Endothelial cell of umbilical vein (primary cell): Measurements from ENCODE around the gene OPCML. TPM values are rescaled to one million over a fixed set of nuclear protein-coding genes. Genes with fewer than 3 reads are reported as not detected.

Experiments used
- BruUV-seq: library from RNA; stranded (reverse); fragments of 400-500 nt; replicated peaks from 2 replicates; lab custom pipeline; 2021; lab: Mats Ljungman, UMichigan
- CTCF ChIA-PET: fragments of 300-600, 350-600 bp; sonication (Branson Sonifier 250); formaldehyde crosslinking; loops from one replicate; lab custom pipeline; 2021; ENCODE audit warnings: antibody characterized with exemption, inconsistent platforms; lab: Charles Lee
- POLR2A ChIA-PET: fragments of 300-600, 350-600 bp; sonication (Branson Sonifier 250); formaldehyde crosslinking; loops from one replicate; lab custom pipeline; 2021; ENCODE audit warnings: antibody characterized with exemption, inconsistent platforms; lab: Charles Lee
- DNase-seq: peaks from one replicate; pipeline ENCODE4 v3.0.0-alpha.2; 2011; ENCODE audit warnings: low read depth, low spot score
- FAIRE-seq: peaks from 2 replicates; lab custom pipeline; 2011; peaks lifted over from hg19 to GRCh38; lab: Jason Lieb, UNC
- H2AFZ ChIP-seq: 2 replicates; pipeline ENCODE4 v1.6.0; 2012; ENCODE audit warnings: low read depth, low read length, control low read depth, inconsistent platforms
- H3K27ac ChIP-seq: 2 replicates; pipeline ENCODE4 v1.5.1; 2011; ENCODE audit warnings: low read depth, mild to moderate bottlenecking, control low read depth, low read length, moderate library complexity; ENCODE audit not compliant: insufficient read depth
- H3K27me3 ChIP-seq, 2 experiments: 2 replicates each; pipeline versions ENCODE4 v1.6.0 to v1.6.1; 2011; ENCODE audit warnings: low read length in 2 of 2, mixed read lengths in 1 of 2; ENCODE audit not compliant: control insufficient read depth in 2 of 2, insufficient read depth in 2 of 2
- H3K36me3 ChIP-seq, 2 experiments: 2 replicates in 1 of 2; 3 replicates in 1 of 2; pipeline ENCODE4 v1.5.1; 2011; ENCODE audit warnings: low read length in 2 of 2, mild to moderate bottlenecking in 1 of 2, moderate library complexity in 1 of 2; ENCODE audit not compliant: control insufficient read depth in 2 of 2, insufficient read depth in 2 of 2; ENCODE audit errors: extremely low read depth in 1 of 2
- H3K4me1 ChIP-seq: 3 replicates; pipeline ENCODE4 v1.5.1; 2011; ENCODE audit warnings: mild to moderate bottlenecking, low read length; ENCODE audit not compliant: control insufficient read depth, insufficient read depth; ENCODE audit errors: extremely low read depth
- H3K4me2 ChIP-seq: 2 replicates; pipeline ENCODE4 v1.6.1; 2011; ENCODE audit warnings: low read length, control low read depth, mixed read lengths; ENCODE audit not compliant: insufficient read depth
- H3K4me3 ChIP-seq, 3 experiments: fragments of 200-600 bp in 1 of 3; sonication (generic), shearing (Covaris generic) in 1 of 3; replicated peaks in 1 of 3; 2 replicates each; pipeline ENCODE4 v1.5.1; 2011 to 2016; ENCODE audit warnings: control low read depth in 3 of 3, low read length in 3 of 3, mild to moderate bottlenecking in 2 of 3, inconsistent platforms in 1 of 3, low read depth in 1 of 3, moderate library complexity in 1 of 3; ENCODE audit not compliant: insufficient read depth in 1 of 3
- H3K79me2 ChIP-seq: 2 replicates; pipeline ENCODE4 v1.6.0; 2012; ENCODE audit warnings: low read length, inconsistent platforms; ENCODE audit not compliant: control insufficient read depth, insufficient read depth
- H3K9ac ChIP-seq: replicated peaks from 2 replicates; pipeline ENCODE3; 2011; ENCODE audit warnings: low read length, control low read depth; ENCODE audit not compliant: insufficient read depth; ENCODE audit errors: extremely low read depth
- H3K9me1 ChIP-seq: replicated peaks from 3 replicates; pipeline ENCODE4 v1.6.0; 2011; ENCODE audit warnings: mild to moderate bottlenecking, low read length; ENCODE audit not compliant: control insufficient read depth, insufficient read depth; ENCODE audit errors: extremely low read depth
- H3K9me3 ChIP-seq: replicated peaks from 2 replicates; pipeline ENCODE4 v1.5.1; 2012; ENCODE audit warnings: low read length, inconsistent platforms; ENCODE audit not compliant: control insufficient read depth, insufficient read depth
- H4K20me1 ChIP-seq: replicated peaks from 2 replicates; pipeline ENCODE3; 2011; ENCODE audit warnings: mild to moderate bottlenecking, low read length; ENCODE audit not compliant: control insufficient read depth, insufficient read depth; ENCODE audit errors: extremely low read depth
- CTCF ChIP-seq, 2 donors: IDR thresholded peaks; 1 replicate in 1 of 2; 2 replicates in 1 of 2; pipeline ENCODE4 v1.5.1; 2011; ENCODE audit warnings: low read length in 2 of 2, mild to moderate bottlenecking in 2 of 2, moderate library complexity in 2 of 2, control low read depth in 1 of 2, inconsistent platforms in 1 of 2, low read depth in 1 of 2; ENCODE audit not compliant: insufficient read depth in 1 of 2; ENCODE audit errors: extremely low read depth in 1 of 2
- EZH2 ChIP-seq: IDR thresholded peaks from 2 replicates; pipeline ENCODE4 v1.6.1; 2012; ENCODE audit warnings: borderline replicate concordance, low read depth, mild to moderate bottlenecking, moderate library complexity, low read length, inconsistent platforms; ENCODE audit not compliant: severe bottlenecking
- FOS ChIP-seq: IDR thresholded peaks from 2 replicates; pipeline ENCODE4 v1.6.1; 2011; ENCODE audit warnings: mild to moderate bottlenecking, low read length, moderate library complexity, borderline replicate concordance; ENCODE audit not compliant: insufficient read depth
- GATA2 ChIP-seq: IDR thresholded peaks from 2 replicates; pipeline ENCODE4 v1.7.0; 2011; ENCODE audit warnings: low read depth, mild to moderate bottlenecking, moderate library complexity, mixed read lengths, low read length; ENCODE audit not compliant: insufficient read length, insufficient read depth
- JUN ChIP-seq: IDR thresholded peaks from 2 replicates; pipeline ENCODE4 v1.6.1; 2011; ENCODE audit warnings: borderline replicate concordance, low read depth; ENCODE audit not compliant: insufficient read length, insufficient read depth
- MAX ChIP-seq: IDR thresholded peaks from 2 replicates; pipeline ENCODE4 v1.6.1; 2011; ENCODE audit not compliant: insufficient read depth, insufficient read length
- MYC ChIP-seq: IDR thresholded peaks from one replicate; pipeline ENCODE4 v1.6.1; 2011; ENCODE audit warnings: mild to moderate bottlenecking, low read depth, low read length
- POLR2A ChIP-seq: IDR thresholded peaks from 2 replicates; pipeline ENCODE4 v1.6.1; 2012; ENCODE audit warnings: low read depth, mild to moderate bottlenecking, control low read depth, low read length
- POLR2AphosphoS5 ChIP-seq: IDR thresholded peaks from 2 replicates; pipeline ENCODE4 v1.6.1; 2012; ENCODE audit warnings: low read depth, mild to moderate bottlenecking, control low read depth, low read length, moderate library complexity; ENCODE audit not compliant: insufficient read depth
- dilution Hi-C: fragments of 300-500 bp; cut with MboI; formaldehyde crosslinking; loops from one replicate; pipeline ENCODE4 v1.15.0; 2019; ENCODE audit warnings: low sequenced_read_pairs; ENCODE audit not compliant: extremely low pct_ligation_motif_present
- intact Hi-C: fragments of 100-400 bp; cut with micrococcal nuclease; formaldehyde crosslinking; loops from one replicate; pipeline ENCODE4 v1.10.0; 2022
- polyA plus RNA-seq, 4 experiments: library from polyadenylated mRNA; depleted of rRNA in 3 of 4; stranded (reverse) in 3 of 4; unstranded in 1 of 4; fragments of >200 nt; gene quantifications; 2 replicates each; pipeline versions ENCODE4 v1.2.1 to v1.2.3, GENCODE V29; 2011 to 2012; ENCODE audit warnings: missing spikeins in 1 of 4
- total RNA-seq: library from RNA; stranded (reverse); gene quantifications from 2 replicates; pipeline ENCODE4 v1.2.3, GENCODE V29; 2021

Gene OPCML
- total and polyA plus RNA-seq, 2 donors (not counting 3 experiments of a cell fraction or from before 2014, with no cell fraction given), result not detected

- no peak overlapping the region for H3K9ac ChIP-seq
- TF ChIP-seq CTCF (IDR thresholded peaks at IDR 0.05; ENCODE audit: extremely low read depth in 1 of 2, insufficient read depth in 1 of 2, low read depth in 1 of 2, low read length in 2 of 2) (no peak), FOS (no peak), POLR2AphosphoS5 (no peak), MAX (no peak), MYC (no peak), JUN (no peak), EZH2 (no peak), GATA2 (no peak), POLR2A (no peak)
- no peak overlapping the region for H3K27ac ChIP-seq
- H3K36me3 ChIP-seq, result no peaks in the 10 kb centered on the region
- H3K4me3 ChIP-seq, result no peak overlapping the region
- H4K20me1 ChIP-seq, result no peaks in the 10 kb centered on the region
- H3K27me3 ChIP-seq, result no peaks in the 10 kb centered on the region
- no peak for FAIRE-seq
- H2AFZ ChIP-seq, result no peak overlapping the region
- ChIA-PET CTCF (no interaction called here), POLR2A (no interaction called here)
- no TSS peak for BruUV-seq
- H3K9me1 ChIP-seq, result no peaks in the 10 kb centered on the region
- intact Hi-C loops, result no loop called here
- H3K4me1 ChIP-seq, result no peaks in the 10 kb centered on the region
- dilution Hi-C loops, result no loop called here
- H3K4me2 ChIP-seq, result no peak overlapping the region
- H3K9me3 ChIP-seq, result no peaks in the 10 kb centered on the region
- no peak for DNase-seq
- H3K79me2 ChIP-seq, result no peaks in the 10 kb centered on the region
These were observed 657.7 kb downstream of the OPCML start for GRCh38 chr11:132874638-132875037.
